Breast epithelium (tissue), 4 donors: ENCODE measurements around the gene TYK2. TPM values are rescaled to one million over a fixed set of nuclear protein-coding genes. Genes with fewer than 3 reads are reported as not detected.

Experiments
- DNase-seq, 2 donors: peaks; one replicate each; pipeline ENCODE4 v3.0.0-alpha.2; 2019; ENCODE audit warnings: low spot score in 2 of 2
- H3K27ac ChIP-seq, 2 donors: fragments of 200-600 bp; sonication (generic) in 1 of 2; one replicate each; pipeline ENCODE4 v1.5.1; 2016 to 2019; ENCODE audit warnings: mild to moderate bottlenecking in 1 of 2
- H3K27me3 ChIP-seq, 2 donors: fragments of 200-600 bp; sonication (generic) in 1 of 2; one replicate each; pipeline versions ENCODE4 v1.5.1 to v1.6.0; 2017 to 2019; ENCODE audit warnings: control low read depth in 1 of 2, mild to moderate bottlenecking in 1 of 2
- H3K36me3 ChIP-seq: fragments of 200-600 bp; one replicate; pipeline ENCODE4 v1.5.1; 2019
- H3K4me1 ChIP-seq, 2 donors: fragments of 200-600 bp; sonication (generic); one replicate each; pipeline ENCODE4 v1.5.1; 2016 to 2019; ENCODE audit warnings: control low read depth in 1 of 2
- H3K4me3 ChIP-seq, 3 donors: fragments of 200-600 bp; sonication (generic); 1 replicate in 2 of 3; 2 replicates in 1 of 3; pipeline ENCODE4 v1.5.1; 2016 to 2019; ENCODE audit warnings: mild to moderate bottlenecking in 3 of 3, moderate library complexity in 2 of 3
- H3K9me3 ChIP-seq, 2 donors: fragments of 200-600 bp; sonication (generic) in 1 of 2; one replicate each; pipeline ENCODE4 v1.5.1; 2016 to 2019; ENCODE audit warnings: control low read depth in 1 of 2
- CTCF ChIP-seq, 3 donors: fragments of 450-650 bp; IDR thresholded peaks; one replicate each; pipeline ENCODE4 v1.5.1; 2016 to 2017; ENCODE audit warnings: antibody characterized with exemption in 3 of 3, mild to moderate bottlenecking in 3 of 3, moderate library complexity in 3 of 3
- POLR2A ChIP-seq: fragments of 450-650 bp; IDR thresholded peaks from one replicate; pipeline ENCODE4 v1.6.1; 2016; ENCODE audit warnings: antibody characterized with exemption, mild to moderate bottlenecking, moderate library complexity
- POLR2AphosphoS5 ChIP-seq, 3 donors: sonication (generic); formaldehyde crosslinking; IDR thresholded peaks; one replicate each; pipeline ENCODE4 v1.6.1; 2017; ENCODE audit warnings: antibody characterized with exemption in 3 of 3
- intact Hi-C: fragments of 100-400 bp; cut with DNase I; formaldehyde crosslinking; loops from one replicate; pipeline ENCODE4 v1.15.1; 2023; ENCODE audit warnings: low total_unique reads
- total RNA-seq, 3 donors: library from RNA; depleted of rRNA; stranded (reverse); fragments of >200 nt; gene quantifications; one replicate each; pipeline ENCODE4 v1.1.0, GENCODE V29; 2016

Gene TYK2
- total RNA-seq, 3 donors from 2014 or later, result 61.6 to 109 (median 104) TPM

- DNase-seq, result no peak
- H3K27ac ChIP-seq, result no peak overlapping the region
- intact Hi-C loops, result no loop called here
- TF ChIP-seq POLR2A (no peak), CTCF (IDR thresholded peaks at IDR 0.05) (no peak), POLR2AphosphoS5 (IDR thresholded peaks at IDR 0.05) (no peak)
- H3K36me3 ChIP-seq, result peaks cover 6% of the 10 kb centered on the region
- H3K9me3 ChIP-seq, result no peaks in the 10 kb centered on the region
- no peaks in the 10 kb centered on the region for H3K27me3 ChIP-seq
- no peak overlapping the region for H3K4me3 ChIP-seq
- no peaks in the 10 kb centered on the region for H3K4me1 ChIP-seq
Observed at GRCh38 chr19:10395436-10395835, 15.1 kb upstream of the TYK2 start.

- intact Hi-C loops, result no loop called here
- H3K36me3 ChIP-seq, result peaks cover 6% of the 10 kb centered on the region
Observed at GRCh38 chr19:10395003-10395402, 14.6 kb upstream of the TYK2 start.

GRCh38 chr19:10393137-10393536 lies 12.8 kb upstream of the TYK2 start:
- Histone ChIP-seq H3K9me3 (no peaks in the 10 kb centered on the region), H3K27me3 (no peaks in the 10 kb centered on the region), H3K27ac (no peak overlapping the region), H3K4me1 (no peaks in the 10 kb centered on the region), H3K4me3 (no peak overlapping the region), H3K36me3 (peaks cover 6% of the 10 kb centered on the region)
- intact Hi-C loops, result no loop called here
- DNase-seq, result no peak
- TF ChIP-seq POLR2AphosphoS5 (IDR thresholded peaks at IDR 0.05) (no peak), CTCF (IDR thresholded peaks at IDR 0.05) (no peak), POLR2A (no peak)

More at GRCh38 chr19:10395003-10395402, 14.6 kb upstream of the TYK2 start:
- no peaks in the 10 kb centered on the region for H3K4me1 ChIP-seq
- H3K27me3 ChIP-seq, result no peaks in the 10 kb centered on the region
- H3K27ac ChIP-seq, result no peak overlapping the region
- DNase-seq, result no peak
- no peak overlapping the region for H3K4me3 ChIP-seq
- H3K9me3 ChIP-seq, result no peaks in the 10 kb centered on the region
- TF ChIP-seq POLR2A (no peak), CTCF (IDR thresholded peaks at IDR 0.05) (no peak), POLR2AphosphoS5 (IDR thresholded peaks at IDR 0.05) (no peak)

- DNase-seq, result no peak
- no peaks in the 10 kb centered on the region for H3K27me3 ChIP-seq
- intact Hi-C loops, result no loop called here
- no peaks in the 10 kb centered on the region for H3K4me1 ChIP-seq
- no peak overlapping the region for H3K27ac ChIP-seq
- H3K36me3 ChIP-seq, result peaks cover 6% of the 10 kb centered on the region
- no peaks in the 10 kb centered on the region for H3K9me3 ChIP-seq
- H3K4me3 ChIP-seq, result no peak overlapping the region
- TF ChIP-seq CTCF (IDR thresholded peaks at IDR 0.05) (no peak), POLR2A (no peak), POLR2AphosphoS5 (IDR thresholded peaks at IDR 0.05) (no peak)
Observed at GRCh38 chr19:10392120-10392519, 11.7 kb upstream of the TYK2 start.

- DNase-seq, result peak; percentile 74 to 76
- intact Hi-C loops, result no loop called here
- H3K27me3 ChIP-seq, result no peaks in the 10 kb centered on the region
- no peak overlapping the region for H3K27ac ChIP-seq
- H3K4me1 ChIP-seq, result no peaks in the 10 kb centered on the region
- TF ChIP-seq POLR2AphosphoS5 (IDR thresholded peaks at IDR 0.05), result peak in 2 of 3 donors; percentile 16 to 23
- peak; percentile 73 to 87 (median 78) for TF ChIP-seq CTCF (IDR thresholded peaks at IDR 0.05)
- no peak for TF ChIP-seq POLR2A
- no peak overlapping the region for H3K4me3 ChIP-seq
- H3K36me3 ChIP-seq, result peaks cover 6% of the 10 kb centered on the region
- H3K9me3 ChIP-seq, result no peaks in the 10 kb centered on the region
Observed at GRCh38 chr19:10390652-10391286, 10.4 kb upstream of the TYK2 start.
